Liver (tissue), 9 donors: ENCODE data around the gene C15orf62. TPM values are rescaled to one million over a fixed set of nuclear protein-coding genes. Genes with fewer than 3 reads are reported as not detected.
A peak's percentile ranks its signal among the peaks of the same experiment; 100 is the strongest.

Source experiments
- DNase-seq: peaks from one replicate; pipeline ENCODE4 v3.0.0-alpha.2; 2017; ENCODE audit warnings: low spot score
- H3K27ac ChIP-seq, 2 donors: one replicate each; pipeline ENCODE4 v1.7.0; 2013; ENCODE audit warnings: inconsistent platforms in 2 of 2, low read length in 2 of 2, control low read depth in 1 of 2, low read depth in 1 of 2, mild to moderate bottlenecking in 1 of 2
- H3K27me3 ChIP-seq, 4 donors: one replicate each; pipeline versions ENCODE4 v1.6.1 to v1.7.0; 2013; ENCODE audit warnings: low read length in 3 of 4, inconsistent platforms in 1 of 4, mild to moderate bottlenecking in 1 of 4, moderate library complexity in 1 of 4; ENCODE audit not compliant: control insufficient read depth in 4 of 4, insufficient read depth in 4 of 4
- H3K36me3 ChIP-seq, 4 donors: one replicate each; pipeline versions ENCODE4 v1.6.1 to v1.7.0; 2013; ENCODE audit warnings: low read length in 3 of 4, mild to moderate bottlenecking in 3 of 4, low read depth in 1 of 4, moderate library complexity in 1 of 4; ENCODE audit not compliant: control insufficient read depth in 4 of 4, insufficient read depth in 3 of 4
- H3K4me1 ChIP-seq, 4 donors: one replicate each; pipeline versions ENCODE4 v1.6.1 to v1.7.0; 2013; ENCODE audit warnings: low read length in 3 of 4, mild to moderate bottlenecking in 3 of 4, moderate library complexity in 1 of 4; ENCODE audit not compliant: control insufficient read depth in 4 of 4, insufficient read depth in 4 of 4
- H3K4me3 ChIP-seq, 3 donors: one replicate each; pipeline versions ENCODE4 v1.6.1 to v1.7.0; 2013; ENCODE audit warnings: low read length in 3 of 3, control low read depth in 1 of 3, low read depth in 1 of 3, mild to moderate bottlenecking in 1 of 3
- H3K9ac ChIP-seq, 2 donors: one replicate each; pipeline ENCODE4 v1.7.0; 2013; ENCODE audit warnings: low read length in 2 of 2, mild to moderate bottlenecking in 2 of 2, moderate library complexity in 2 of 2, control low read depth in 1 of 2, low read depth in 1 of 2
- H3K9me3 ChIP-seq, 4 donors: one replicate each; pipeline versions ENCODE4 v1.6.1 to v1.7.0; 2013; ENCODE audit warnings: low read length in 3 of 4; ENCODE audit not compliant: control insufficient read depth in 4 of 4
- EGR1 ChIP-seq, 2 donors: IDR thresholded peaks; 2 replicates each; pipeline ENCODE4 v1.6.1; 2016 to 2018; ENCODE audit warnings: antibody characterized with exemption in 2 of 2, low read depth in 2 of 2
- FOXA1 ChIP-seq: IDR thresholded peaks from 2 replicates; pipeline ENCODE4 v1.6.1; 2016; ENCODE audit warnings: antibody characterized with exemption
- FOXA2 ChIP-seq: IDR thresholded peaks from 2 replicates; pipeline ENCODE4 v1.6.1; 2016; ENCODE audit warnings: antibody characterized with exemption
- GABPA ChIP-seq, 2 donors: IDR thresholded peaks in 1 of 2; conservative IDR thresholded peaks in 1 of 2; 2 replicates each; pipeline ENCODE4 v1.6.1; 2016; ENCODE audit warnings: antibody characterized with exemption in 2 of 2, mild to moderate bottlenecking in 1 of 2, moderate library complexity in 1 of 2
- HNF4A ChIP-seq, 2 donors: conservative IDR thresholded peaks; 2 replicates each; pipeline ENCODE4 v1.6.1; 2016; ENCODE audit warnings: antibody characterized with exemption in 2 of 2, mild to moderate bottlenecking in 2 of 2
- HNF4G ChIP-seq: IDR thresholded peaks from 2 replicates; pipeline ENCODE4 v1.6.1; 2016; ENCODE audit warnings: antibody characterized with exemption
- JUND ChIP-seq, 2 donors: IDR thresholded peaks; 2 replicates each; pipeline ENCODE4 v1.6.1; 2016; ENCODE audit warnings: antibody characterized with exemption in 2 of 2
- NR2F2 ChIP-seq: IDR thresholded peaks from 2 replicates; pipeline ENCODE4 v1.6.1; 2016; ENCODE audit warnings: antibody characterized with exemption
- RAD21 ChIP-seq, 2 donors: IDR thresholded peaks; 2 replicates each; pipeline ENCODE4 v1.6.1; 2016; ENCODE audit warnings: antibody characterized with exemption in 2 of 2, mild to moderate bottlenecking in 2 of 2
- RXRA ChIP-seq, 2 donors: IDR thresholded peaks; 2 replicates each; pipeline ENCODE4 v1.6.1; 2017 to 2018; ENCODE audit warnings: antibody characterized with exemption in 2 of 2, mild to moderate bottlenecking in 1 of 2
- SP1 ChIP-seq: IDR thresholded peaks from 2 replicates; pipeline ENCODE4 v1.6.1; 2018; ENCODE audit warnings: antibody characterized with exemption, mild to moderate bottlenecking
- TAF1 ChIP-seq: conservative IDR thresholded peaks from 2 replicates; pipeline ENCODE4 v1.6.1; 2016; ENCODE audit warnings: antibody characterized with exemption, mild to moderate bottlenecking
- WGBS: extraction: QIAGEN DNeasy Blood & Tissue Kit; methylation state at CpG from one replicate; pipeline ENCODE4 v1.1.7; 2013; 5-methylcytosine and 5-hydroxymethylcytosine counted together
- polyA plus RNA-seq, 2 donors: library from polyadenylated mRNA; stranded (reverse) in 1 of 2; unstranded in 1 of 2; fragments of 200-250 nt in 1 of 2; fragments of >200 nt in 1 of 2; fragmentation: Nextera tagmentation in 1 of 2; extraction: Ambion mirVana in 1 of 2; gene quantifications; one replicate each; pipeline versions ENCODE4 v1.2.1 to v1.2.3, GENCODE V29; 2013 to 2015
- total RNA-seq, 2 donors: library from RNA; depleted of rRNA; stranded (reverse); fragments of >200 nt; gene quantifications; one replicate each; pipeline ENCODE4 v1.2.3, GENCODE V29; 2014
- TF ChIP-seq, protein P1 (sequence below): IDR thresholded peaks from 2 replicates; pipeline ENCODE4 v1.6.1; 2016; ENCODE audit warnings: antibody characterized with exemption
- TF ChIP-seq, protein P2 (sequence below): IDR thresholded peaks from 2 replicates; pipeline ENCODE4 v1.6.1; 2016; ENCODE audit warnings: antibody characterized with exemption
- TF ChIP-seq, protein P3 (sequence below): IDR thresholded peaks from 2 replicates; pipeline ENCODE4 v1.6.1; 2016; ENCODE audit warnings: antibody characterized with exemption
- TF ChIP-seq, protein P4 (sequence below): fragments of 150-350 bp; IDR thresholded peaks from 2 replicates; pipeline ENCODE4 v1.5.1; 2017; ENCODE audit warnings: improper control_type of control experiment, low read depth, low read length; ENCODE audit not compliant: missing input control
- TF ChIP-seq, protein P5 (sequence below): IDR thresholded peaks from 2 replicates; pipeline ENCODE4 v1.6.1; 2016; ENCODE audit warnings: antibody characterized with exemption, mild to moderate bottlenecking
- donor health status: healthy.
- donor health status: healthy.
- donor health status: healthy.
- donor health status: healthy.
- donor health status: healthy.

C15orf62 gene
- total and polyA plus RNA-seq, 4 donors = 0.19 to 0.92 (median 0.59) TPM

DNA sequence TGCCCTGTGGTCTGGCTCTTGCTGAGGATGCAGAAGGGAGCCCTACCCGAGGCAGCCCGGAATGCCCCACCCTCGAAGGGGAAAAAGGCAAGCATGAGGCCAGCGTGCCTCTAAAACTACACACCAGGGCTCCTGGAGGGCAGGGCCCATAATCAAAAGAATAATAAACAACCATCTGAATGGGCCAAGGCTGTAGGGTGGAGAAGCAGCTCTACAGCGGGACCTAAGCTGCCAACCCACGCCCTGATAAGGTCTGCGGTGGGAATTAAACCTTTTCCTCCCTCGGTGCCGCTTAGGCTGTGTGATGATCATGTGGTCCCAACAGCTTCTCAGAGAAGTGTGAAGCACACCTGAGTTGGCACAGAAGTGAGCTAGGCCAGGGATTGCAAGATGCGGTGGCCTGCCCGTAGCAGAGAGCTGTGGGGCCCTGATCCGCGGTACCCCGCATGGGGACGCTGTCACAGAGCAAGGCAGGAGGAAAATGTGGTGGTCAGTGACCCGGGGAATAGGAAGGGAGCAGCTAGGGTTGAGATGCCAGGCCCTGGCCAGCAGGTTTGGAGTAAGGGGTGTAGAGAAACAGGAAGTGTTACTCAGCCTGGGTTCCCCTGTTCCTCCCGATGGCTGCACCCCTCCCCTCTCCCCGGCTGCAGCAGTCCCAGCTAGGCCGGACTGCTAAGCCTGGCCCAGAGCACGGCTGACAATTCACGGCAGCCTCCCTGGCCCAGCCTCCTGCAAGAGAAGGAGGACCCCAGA lies 1.1 kb upstream of the C15orf62 start:
- peaks cover 0 to 23% (median 8%) of the 10 kb centered on the region in 4 donors for H3K36me3 ChIP-seq
- TF ChIP-seq, protein P1, sequence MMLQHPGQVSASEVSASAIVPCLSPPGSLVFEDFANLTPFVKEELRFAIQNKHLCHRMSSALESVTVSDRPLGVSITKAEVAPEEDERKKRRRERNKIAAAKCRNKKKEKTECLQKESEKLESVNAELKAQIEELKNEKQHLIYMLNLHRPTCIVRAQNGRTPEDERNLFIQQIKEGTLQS = no peak
- TF ChIP-seq GABPA (IDR thresholded peaks at IDR 0.05 in 1 of 2, conservative IDR thresholded peaks at IDR 0.05 in 1 of 2) (no peak), SP1 (no peak), RAD21 (IDR thresholded peaks at IDR 0.05) (no peak), FOXA1 (no peak), HNF4G (no peak)
- no peak overlapping the region for H3K4me3 ChIP-seq
- no peaks in the 10 kb centered on the region for H3K27me3 ChIP-seq
- DNase-seq = no peak
- no peak overlapping the region for H3K9ac ChIP-seq
- 76% methylated on average over 21 of the region's 21 CpGs for WGBS
- no peaks in the 10 kb centered on the region for H3K9me3 ChIP-seq
- peaks cover 6 to 63% (median 41%) of the 10 kb centered on the region in 4 donors for H3K4me1 ChIP-seq
- H3K27ac ChIP-seq = peak overlapping the region; percentile 52 to 71

DNA sequence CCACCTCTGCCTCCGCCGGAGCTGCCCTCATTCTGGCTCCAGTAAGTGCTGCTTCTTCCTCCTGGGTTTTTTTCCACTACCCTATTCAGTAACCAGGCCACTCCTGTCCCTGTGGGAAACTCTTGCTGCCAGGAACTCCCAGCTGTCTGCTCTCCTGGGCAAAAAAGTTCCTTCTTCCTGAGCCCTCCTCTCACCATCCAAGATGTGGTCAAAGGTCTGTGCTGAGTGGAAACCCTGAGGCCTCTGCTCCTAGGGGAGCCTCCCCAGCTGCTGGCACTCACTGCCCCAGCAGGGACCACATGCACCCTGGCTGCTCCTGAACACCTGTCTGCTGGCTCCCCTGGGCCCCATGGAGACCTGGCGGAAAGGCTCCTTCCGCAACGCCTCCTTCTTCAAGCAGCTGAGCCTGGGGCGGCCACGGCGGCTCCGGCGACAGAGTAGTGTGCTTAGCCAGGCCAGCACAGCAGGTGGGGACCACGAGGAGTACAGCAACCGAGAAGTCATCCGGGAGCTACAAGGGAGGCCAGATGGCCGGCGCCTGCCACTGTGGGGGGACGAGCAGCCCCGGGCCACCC lies 454 bp downstream of the C15orf62 start:
- 82% methylated on average over 17 of the region's 17 CpGs for WGBS
- Histone ChIP-seq H3K9me3 (no peaks in the 10 kb centered on the region), H3K9ac (no peak overlapping the region), H3K27ac (peak overlapping the region; percentile 56 to 71), H3K4me1 (peaks cover 4 to 58% (median 36%) of the 10 kb centered on the region in 4 donors), H3K36me3 (peaks cover 0 to 38% (median 17%) of the 10 kb centered on the region in 4 donors), H3K4me3 (no peak overlapping the region), H3K27me3 (no peaks in the 10 kb centered on the region)
- DNase-seq = no peak
- TF ChIP-seq, protein P2, sequence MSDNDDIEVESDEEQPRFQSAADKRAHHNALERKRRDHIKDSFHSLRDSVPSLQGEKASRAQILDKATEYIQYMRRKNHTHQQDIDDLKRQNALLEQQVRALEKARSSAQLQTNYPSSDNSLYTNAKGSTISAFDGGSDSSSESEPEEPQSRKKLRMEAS = no peak
- TF ChIP-seq FOXA2 = no peak
- TF ChIP-seq SP1 = no peak
- no peak for TF ChIP-seq JUND (IDR thresholded peaks at IDR 0.05)
- no peak for TF ChIP-seq HNF4A (conservative IDR thresholded peaks at IDR 0.05)
- TF ChIP-seq, protein P3, sequence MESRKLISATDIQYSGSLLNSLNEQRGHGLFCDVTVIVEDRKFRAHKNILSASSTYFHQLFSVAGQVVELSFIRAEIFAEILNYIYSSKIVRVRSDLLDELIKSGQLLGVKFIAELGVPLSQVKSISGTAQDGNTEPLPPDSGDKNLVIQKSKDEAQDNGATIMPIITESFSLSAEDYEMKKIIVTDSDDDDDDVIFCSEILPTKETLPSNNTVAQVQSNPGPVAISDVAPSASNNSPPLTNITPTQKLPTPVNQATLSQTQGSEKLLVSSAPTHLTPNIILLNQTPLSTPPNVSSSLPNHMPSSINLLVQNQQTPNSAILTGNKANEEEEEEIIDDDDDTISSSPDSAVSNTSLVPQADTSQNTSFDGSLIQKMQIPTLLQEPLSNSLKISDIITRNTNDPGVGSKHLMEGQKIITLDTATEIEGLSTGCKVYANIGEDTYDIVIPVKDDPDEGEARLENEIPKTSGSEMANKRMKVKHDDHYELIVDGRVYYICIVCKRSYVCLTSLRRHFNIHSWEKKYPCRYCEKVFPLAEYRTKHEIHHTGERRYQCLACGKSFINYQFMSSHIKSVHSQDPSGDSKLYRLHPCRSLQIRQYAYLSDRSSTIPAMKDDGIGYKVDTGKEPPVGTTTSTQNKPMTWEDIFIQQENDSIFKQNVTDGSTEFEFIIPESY = no peak
- TF ChIP-seq GABPA (IDR thresholded peaks at IDR 0.05 in 1 of 2, conservative IDR thresholded peaks at IDR 0.05 in 1 of 2) = no peak
- no peak for TF ChIP-seq RAD21 (IDR thresholded peaks at IDR 0.05)
- no peak for TF ChIP-seq TAF1
- TF ChIP-seq NR2F2 = no peak
- TF ChIP-seq HNF4G = no peak
- TF ChIP-seq, protein P1 = no peak
- TF ChIP-seq, protein P4, sequence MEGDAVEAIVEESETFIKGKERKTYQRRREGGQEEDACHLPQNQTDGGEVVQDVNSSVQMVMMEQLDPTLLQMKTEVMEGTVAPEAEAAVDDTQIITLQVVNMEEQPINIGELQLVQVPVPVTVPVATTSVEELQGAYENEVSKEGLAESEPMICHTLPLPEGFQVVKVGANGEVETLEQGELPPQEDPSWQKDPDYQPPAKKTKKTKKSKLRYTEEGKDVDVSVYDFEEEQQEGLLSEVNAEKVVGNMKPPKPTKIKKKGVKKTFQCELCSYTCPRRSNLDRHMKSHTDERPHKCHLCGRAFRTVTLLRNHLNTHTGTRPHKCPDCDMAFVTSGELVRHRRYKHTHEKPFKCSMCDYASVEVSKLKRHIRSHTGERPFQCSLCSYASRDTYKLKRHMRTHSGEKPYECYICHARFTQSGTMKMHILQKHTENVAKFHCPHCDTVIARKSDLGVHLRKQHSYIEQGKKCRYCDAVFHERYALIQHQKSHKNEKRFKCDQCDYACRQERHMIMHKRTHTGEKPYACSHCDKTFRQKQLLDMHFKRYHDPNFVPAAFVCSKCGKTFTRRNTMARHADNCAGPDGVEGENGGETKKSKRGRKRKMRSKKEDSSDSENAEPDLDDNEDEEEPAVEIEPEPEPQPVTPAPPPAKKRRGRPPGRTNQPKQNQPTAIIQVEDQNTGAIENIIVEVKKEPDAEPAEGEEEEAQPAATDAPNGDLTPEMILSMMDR = no peak
- TF ChIP-seq RXRA (IDR thresholded peaks at IDR 0.05) = no peak
- no peak for TF ChIP-seq EGR1 (IDR thresholded peaks at IDR 0.05; ENCODE audit: low read depth in 2 of 2)
- TF ChIP-seq, protein P5, sequence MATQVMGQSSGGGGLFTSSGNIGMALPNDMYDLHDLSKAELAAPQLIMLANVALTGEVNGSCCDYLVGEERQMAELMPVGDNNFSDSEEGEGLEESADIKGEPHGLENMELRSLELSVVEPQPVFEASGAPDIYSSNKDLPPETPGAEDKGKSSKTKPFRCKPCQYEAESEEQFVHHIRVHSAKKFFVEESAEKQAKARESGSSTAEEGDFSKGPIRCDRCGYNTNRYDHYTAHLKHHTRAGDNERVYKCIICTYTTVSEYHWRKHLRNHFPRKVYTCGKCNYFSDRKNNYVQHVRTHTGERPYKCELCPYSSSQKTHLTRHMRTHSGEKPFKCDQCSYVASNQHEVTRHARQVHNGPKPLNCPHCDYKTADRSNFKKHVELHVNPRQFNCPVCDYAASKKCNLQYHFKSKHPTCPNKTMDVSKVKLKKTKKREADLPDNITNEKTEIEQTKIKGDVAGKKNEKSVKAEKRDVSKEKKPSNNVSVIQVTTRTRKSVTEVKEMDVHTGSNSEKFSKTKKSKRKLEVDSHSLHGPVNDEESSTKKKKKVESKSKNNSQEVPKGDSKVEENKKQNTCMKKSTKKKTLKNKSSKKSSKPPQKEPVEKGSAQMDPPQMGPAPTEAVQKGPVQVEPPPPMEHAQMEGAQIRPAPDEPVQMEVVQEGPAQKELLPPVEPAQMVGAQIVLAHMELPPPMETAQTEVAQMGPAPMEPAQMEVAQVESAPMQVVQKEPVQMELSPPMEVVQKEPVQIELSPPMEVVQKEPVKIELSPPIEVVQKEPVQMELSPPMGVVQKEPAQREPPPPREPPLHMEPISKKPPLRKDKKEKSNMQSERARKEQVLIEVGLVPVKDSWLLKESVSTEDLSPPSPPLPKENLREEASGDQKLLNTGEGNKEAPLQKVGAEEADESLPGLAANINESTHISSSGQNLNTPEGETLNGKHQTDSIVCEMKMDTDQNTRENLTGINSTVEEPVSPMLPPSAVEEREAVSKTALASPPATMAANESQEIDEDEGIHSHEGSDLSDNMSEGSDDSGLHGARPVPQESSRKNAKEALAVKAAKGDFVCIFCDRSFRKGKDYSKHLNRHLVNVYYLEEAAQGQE = no peak
- no peak for TF ChIP-seq FOXA1
